Upper lobe of left lung (tissue), 4 donors: ENCODE data around the gene RGCC.

Source experiments
- POLR2AphosphoS5 ChIP-seq, 2 donors: sonication (generic); formaldehyde crosslinking; IDR thresholded peaks; one replicate each; pipeline ENCODE4 v1.5.1; 2017; ENCODE audit warnings: antibody characterized with exemption in 2 of 2
- TF ChIP-seq, protein P1 (sequence below), 6 experiments: fragments of 450-650 bp in 4 of 6; fragments of 200-600 bp in 2 of 6; sonication (generic) in 2 of 6; IDR thresholded peaks; one replicate each; pipeline ENCODE4 v1.5.1; 2016 to 2019; ENCODE audit warnings: antibody characterized with exemption in 6 of 6

DNA sequence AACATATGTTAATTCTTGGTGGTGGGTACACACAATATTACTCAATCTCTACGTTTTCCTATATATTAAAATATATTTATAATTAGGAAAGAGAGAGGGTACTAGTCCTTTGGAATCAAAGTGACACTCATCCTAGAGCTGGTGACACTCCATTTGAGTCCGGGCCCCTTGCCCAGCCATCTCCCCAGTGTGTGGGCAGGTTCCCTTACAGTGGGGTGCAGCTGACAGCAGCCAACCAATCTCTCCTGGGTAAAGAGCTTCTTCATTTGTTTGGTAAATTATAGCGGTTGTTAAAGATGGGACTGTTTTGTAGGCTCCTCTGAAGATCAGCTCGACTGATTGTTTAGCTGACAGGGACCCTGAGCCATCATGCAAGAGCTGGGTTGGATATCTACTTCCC, 37.2 kb upstream of the RGCC start:
- no peak for TF ChIP-seq POLR2AphosphoS5 (IDR thresholded peaks at IDR 0.05)
- TF ChIP-seq, protein P1, sequence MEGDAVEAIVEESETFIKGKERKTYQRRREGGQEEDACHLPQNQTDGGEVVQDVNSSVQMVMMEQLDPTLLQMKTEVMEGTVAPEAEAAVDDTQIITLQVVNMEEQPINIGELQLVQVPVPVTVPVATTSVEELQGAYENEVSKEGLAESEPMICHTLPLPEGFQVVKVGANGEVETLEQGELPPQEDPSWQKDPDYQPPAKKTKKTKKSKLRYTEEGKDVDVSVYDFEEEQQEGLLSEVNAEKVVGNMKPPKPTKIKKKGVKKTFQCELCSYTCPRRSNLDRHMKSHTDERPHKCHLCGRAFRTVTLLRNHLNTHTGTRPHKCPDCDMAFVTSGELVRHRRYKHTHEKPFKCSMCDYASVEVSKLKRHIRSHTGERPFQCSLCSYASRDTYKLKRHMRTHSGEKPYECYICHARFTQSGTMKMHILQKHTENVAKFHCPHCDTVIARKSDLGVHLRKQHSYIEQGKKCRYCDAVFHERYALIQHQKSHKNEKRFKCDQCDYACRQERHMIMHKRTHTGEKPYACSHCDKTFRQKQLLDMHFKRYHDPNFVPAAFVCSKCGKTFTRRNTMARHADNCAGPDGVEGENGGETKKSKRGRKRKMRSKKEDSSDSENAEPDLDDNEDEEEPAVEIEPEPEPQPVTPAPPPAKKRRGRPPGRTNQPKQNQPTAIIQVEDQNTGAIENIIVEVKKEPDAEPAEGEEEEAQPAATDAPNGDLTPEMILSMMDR (IDR thresholded peaks at IDR 0.05) = no peak
